Colonic mucosa (tissue), 4 donors: ENCODE data around the gene TEFM. TPM values are rescaled to one million over a fixed set of nuclear protein-coding genes. Genes with fewer than 3 reads are reported as not detected.

Experiments
- DNase-seq: peaks from one replicate; pipeline ENCODE4 v3.0.0-alpha.2; 2020
- H3K27ac ChIP-seq: fragments of 200-600 bp; one replicate; pipeline ENCODE4 v1.8.0; 2021
- H3K27me3 ChIP-seq: fragments of 200-600 bp; one replicate; pipeline ENCODE4 v1.8.0; 2021
- H3K36me3 ChIP-seq: fragments of 200-600 bp; one replicate; pipeline ENCODE4 v1.8.0; 2021
- H3K4me1 ChIP-seq: fragments of 200-600 bp; one replicate; pipeline ENCODE4 v1.8.0; 2021; ENCODE audit warnings: mild to moderate bottlenecking
- H3K4me3 ChIP-seq: fragments of 200-600 bp; one replicate; pipeline ENCODE4 v1.8.0; 2021
- H3K9ac ChIP-seq, 2 donors: one replicate each; pipeline ENCODE4 v1.7.0; 2013; ENCODE audit warnings: control low read depth in 2 of 2, low read depth in 2 of 2, low read length in 2 of 2
- H3K9me3 ChIP-seq: fragments of 200-600 bp; one replicate; pipeline ENCODE4 v1.8.0; 2021
- CTCF ChIP-seq: fragments of 200-600 bp; IDR thresholded peaks from one replicate; pipeline ENCODE4 v1.8.0; 2022; ENCODE audit warnings: antibody characterized with exemption, mild to moderate bottlenecking
- intact Hi-C: fragments of 100-400 bp; cut with DNase I; formaldehyde crosslinking; loops from one replicate; pipeline ENCODE4 v1.14.1; 2022
- total RNA-seq, 2 donors: library from RNA; stranded (reverse); fragmentation: NEBNext Ultra II Directional in 1 of 2; extraction: Animal tissue kit (Norgen Biotek cat#: 25700) in 1 of 2; gene quantifications; one replicate each; pipeline ENCODE4 v1.2.1, GENCODE V29; 2021
- donor health status: healthy.
- donor health status: DM: no; HTN: no; CAD: no.
- donor health status: DM: no; HTN: no; CAD: no.

Gene TEFM
- total RNA-seq, 2 donors from 2014 or later = 12.4 to 15.4 TPM

GRCh38 chr17:30858556-30859250, 47.3 kb downstream of the TEFM start:
- Histone ChIP-seq H3K4me3 (no peak overlapping the region), H3K4me1 (no peaks in the 10 kb centered on the region), H3K9me3 (no peaks in the 10 kb centered on the region), H3K27me3 (no peaks in the 10 kb centered on the region), H3K27ac (no peak overlapping the region), H3K9ac (no peak overlapping the region), H3K36me3 (no peaks in the 10 kb centered on the region)
- intact Hi-C loops = no loop called here
- no peak for DNase-seq
- no peak for TF ChIP-seq CTCF

GRCh38 chr17:30854146-30854545, 51.9 kb downstream of the TEFM start:
- H3K36me3 ChIP-seq = no peaks in the 10 kb centered on the region
- no peak overlapping the region for H3K4me3 ChIP-seq
- H3K27me3 ChIP-seq = no peaks in the 10 kb centered on the region
- intact Hi-C loops = no loop called here
- no peak for DNase-seq
- H3K9me3 ChIP-seq = no peaks in the 10 kb centered on the region
- no peaks in the 10 kb centered on the region for H3K4me1 ChIP-seq
- no peak overlapping the region for H3K27ac ChIP-seq
- no peak for TF ChIP-seq CTCF
- no peak overlapping the region for H3K9ac ChIP-seq

Other genes starting within 250 kb of the TEFM start
- 10 to 100 TPM; 12.0 to 18.0 TPM for gene CRLF3, start 81.5 kb downstream of the TEFM start, total RNA-seq
- 10 to 100 TPM in 1 of 2 donors, 1 to 10 TPM in 1; 3.7 to 10.1 TPM for gene ATAD5, start 74.3 kb downstream of the TEFM start, total RNA-seq
- gene ADAP2, start 15.7 kb upstream of the TEFM start, total RNA-seq = 1 to 10 TPM; 4.4 to 5.6 TPM
- gene RNF135, start 64.8 kb upstream of the TEFM start, total RNA-seq = 10 to 100 TPM; 18.6 to 18.9 TPM
- gene NF1, start 188.7 kb upstream of the TEFM start, total RNA-seq = 10 to 100 TPM; 38.5 to 49.1 TPM